ENCODE data around the gene TMEM115. TPM values are rescaled to one million over a fixed set of nuclear protein-coding genes. Genes with fewer than 3 reads are reported as not detected.

TMEM115 gene
- total RNA-seq, 2 experiments from 2014 or later = 19.0 to 20.2 TPM

Other genes starting within 250 kb of the TMEM115 start
- gene SEMA3F, start 204.2 kb downstream of the TMEM115 start, total RNA-seq = under 1 TPM; 0.10 to 0.28 TPM
- gene GNAT1, start 167.9 kb downstream of the TMEM115 start, total RNA-seq = under 1 TPM in 1 of 2 experiments, not detected in 1; 0.12 TPM
- gene SLC38A3, start 154.2 kb downstream of the TMEM115 start, total RNA-seq = under 1 TPM in 1 of 2 experiments, not detected in 1; 0.18 TPM
- gene GNAI2, start 123.3 kb downstream of the TMEM115 start, total RNA-seq = 100 to 1,000 TPM; 211 to 217 TPM
- 1 to 10 TPM; 1.2 to 1.6 TPM for gene SEMA3B, start 90.4 kb downstream of the TMEM115 start, total RNA-seq
- gene LSMEM2, start 80.4 kb downstream of the TMEM115 start, total RNA-seq = not detected
- 100 to 1,000 TPM; 177 to 182 TPM for gene IFRD2, start 67.1 kb downstream of the TMEM115 start, total RNA-seq
- 1 to 10 TPM; 6.0 to 6.8 TPM for gene HYAL3, start 60.1 kb downstream of the TMEM115 start, total RNA-seq
- 10 to 100 TPM; 16.3 to 16.7 TPM for gene NAA80, start 60.1 kb downstream of the TMEM115 start, total RNA-seq
- gene HYAL1, start 55.9 kb downstream of the TMEM115 start, total RNA-seq = under 1 TPM in 1 of 2 experiments, not detected in 1; 0.35 TPM
- 1 to 10 TPM; 6.5 to 6.8 TPM for gene HYAL2, start 36.8 kb downstream of the TMEM115 start, total RNA-seq
- 10 to 100 TPM; 26.8 to 29.1 TPM for gene TUSC2, start 31.3 kb downstream of the TMEM115 start, total RNA-seq
- 10 to 100 TPM; 51.7 to 53.7 TPM for gene RASSF1, start 18.7 kb downstream of the TMEM115 start, total RNA-seq
- gene ZMYND10, start 13.8 kb downstream of the TMEM115 start, total RNA-seq = under 1 TPM; 0.39 to 0.74 TPM
- gene NPRL2, start 8.7 kb downstream of the TMEM115 start, total RNA-seq = 10 to 100 TPM; 41.1 to 43.8 TPM
- gene CYB561D2, start 8.7 kb downstream of the TMEM115 start, total RNA-seq = 10 to 100 TPM; 19.4 to 19.5 TPM
- under 1 TPM; 0.70 to 0.80 TPM for gene CACNA2D2, start 144.1 kb upstream of the TMEM115 start, total RNA-seq
- gene C3orf18, start 208.2 kb upstream of the TMEM115 start, total RNA-seq = 10 to 100 TPM; 15.9 to 17.1 TPM
- gene HEMK1, start 210.0 kb upstream of the TMEM115 start, total RNA-seq = 10 to 100 TPM; 59.8 to 64.7 TPM

All from activated naive CD8-positive, alpha-beta T cell treated with anti-CD3 and anti-CD28 coated beads for 36 hours (primary cell).